DMS153 treated with DMSO at 0.1 percent for 48 hours (cell line): ENCODE data around the gene NTN3.

Experiments used
- DNase-seq: peaks from one replicate; lab custom pipeline; 2025; ENCODE audit not compliant: unreplicated experiment; lab: John Stamatoyannopoulos, UW

The NTN3 gene

DNA sequence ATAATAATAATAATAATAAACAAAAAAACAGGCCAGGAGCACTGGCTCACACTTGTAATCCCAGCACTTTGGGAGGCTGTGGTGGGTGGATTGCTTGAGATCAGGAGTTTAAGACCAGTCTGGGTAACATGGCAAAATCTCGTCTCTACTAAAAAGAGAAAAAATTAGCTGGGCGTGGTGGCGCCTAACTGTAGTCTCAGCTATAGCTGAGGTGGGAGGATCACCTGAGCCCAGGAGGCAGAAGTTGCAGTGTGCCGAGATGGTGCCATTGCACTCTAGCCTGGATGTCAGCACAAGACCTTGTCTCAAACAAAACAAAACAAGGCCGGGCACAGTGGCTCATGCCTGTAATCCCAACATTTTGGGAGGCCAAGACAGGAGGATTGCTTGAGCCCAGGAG, 23.9 kb downstream of the NTN3 start:
- DNase-seq: no peak

DNA sequence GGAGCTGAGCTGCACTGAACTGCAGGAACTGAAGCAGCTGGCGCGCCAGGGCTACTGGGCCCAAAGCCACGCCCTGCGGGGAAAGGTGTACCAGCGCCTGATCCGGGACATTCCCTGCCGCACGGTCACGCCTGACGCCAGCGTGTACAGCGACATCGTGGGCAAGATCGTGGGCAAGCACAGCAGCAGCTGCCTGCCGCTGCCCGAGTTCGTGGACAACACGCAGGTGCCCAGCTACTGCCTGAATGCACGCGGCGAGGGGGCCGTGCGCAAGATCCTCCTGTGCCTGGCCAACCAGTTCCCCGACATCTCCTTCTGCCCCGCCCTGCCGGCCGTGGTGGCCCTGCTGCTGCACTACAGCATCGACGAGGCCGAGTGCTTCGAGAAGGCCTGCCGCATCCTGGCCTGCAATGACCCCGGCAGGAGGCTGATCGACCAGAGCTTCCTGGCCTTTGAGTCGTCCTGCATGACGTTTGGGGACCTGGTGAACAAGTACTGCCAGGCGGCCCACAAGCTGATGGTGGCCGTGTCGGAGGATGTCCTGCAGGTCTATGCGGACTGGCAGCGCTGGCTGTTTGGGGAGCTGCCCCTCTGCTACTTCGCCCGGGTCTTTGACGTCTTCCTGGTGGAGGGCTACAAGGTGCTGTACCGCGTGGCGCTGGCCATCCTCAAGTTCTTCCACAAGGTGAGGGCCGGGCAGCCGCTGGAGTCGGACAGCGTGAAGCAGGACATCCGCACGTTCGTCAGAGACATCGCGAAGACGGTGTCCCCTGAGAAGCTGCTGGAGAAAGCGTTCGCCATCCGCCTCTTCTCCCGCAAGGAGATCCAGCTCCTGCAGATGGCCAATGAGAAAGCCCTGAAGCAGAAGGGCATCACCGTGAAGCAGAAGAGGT, 25.4 kb downstream of the NTN3 start:
- DNase-seq: no peak

DNA sequence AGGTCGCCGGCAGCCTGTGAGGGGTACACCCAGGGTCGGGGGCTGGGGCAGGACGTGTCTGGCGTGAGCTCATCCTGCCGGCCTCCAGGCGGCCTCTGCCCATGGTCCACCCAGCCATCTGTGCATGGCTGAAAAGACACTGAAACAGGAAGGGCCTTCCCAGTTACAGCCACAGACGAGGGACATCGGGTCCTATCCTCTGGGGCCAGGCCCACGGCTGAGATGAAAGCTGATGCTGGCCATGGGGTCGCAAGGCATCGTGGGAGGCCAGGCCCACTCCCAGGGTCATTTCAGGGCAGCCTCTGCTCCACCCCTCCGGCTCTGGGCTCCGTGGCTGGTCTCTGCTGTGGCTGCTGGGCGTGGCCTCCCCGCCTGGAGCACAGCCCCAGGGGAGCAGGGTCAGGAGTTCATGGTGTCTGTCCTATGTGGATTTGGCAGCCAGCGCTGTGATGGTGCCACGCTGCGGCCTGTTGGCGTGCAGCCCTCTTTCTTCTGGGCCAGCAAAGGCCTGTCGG, 26.1 kb downstream of the NTN3 start:
- no peak for DNase-seq

DNA sequence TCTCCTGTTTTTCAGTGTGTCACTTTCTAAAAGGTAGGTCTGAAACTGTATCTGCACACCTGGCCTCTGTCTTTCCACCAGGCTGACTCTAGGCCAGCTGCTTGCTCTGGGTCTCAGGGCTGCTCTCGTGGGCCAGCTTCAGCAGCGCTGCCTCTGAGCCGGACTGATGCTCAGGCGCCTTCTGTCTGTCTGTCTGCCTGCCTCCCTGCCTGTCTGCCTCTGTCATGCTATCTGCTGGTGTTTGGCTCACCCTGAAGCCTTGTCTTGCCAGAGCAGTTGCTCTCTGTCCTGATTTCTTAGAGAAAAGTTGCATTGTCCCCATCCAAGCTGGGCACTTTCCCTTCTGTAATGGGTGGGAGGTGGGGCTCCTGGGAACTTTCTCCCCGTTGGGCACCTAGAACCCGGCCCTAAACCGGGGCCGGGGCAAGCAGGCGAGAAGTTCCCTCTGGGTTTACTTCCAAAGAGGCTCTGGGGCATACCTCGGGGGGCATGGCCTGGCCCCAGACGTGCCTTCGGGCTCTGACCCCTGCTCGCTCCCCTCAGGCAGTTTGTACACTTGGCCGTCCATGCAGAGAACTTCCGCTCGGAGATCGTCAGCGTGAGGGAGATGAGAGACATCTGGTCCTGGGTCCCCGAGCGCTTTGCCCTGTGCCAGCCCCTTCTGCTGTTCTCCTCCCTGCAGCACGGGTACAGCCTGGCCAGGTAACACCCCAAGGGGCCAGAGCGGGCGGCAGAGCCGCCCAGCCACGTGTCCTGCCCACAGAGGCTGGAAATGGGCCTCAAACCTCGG, 26.8 kb downstream of the NTN3 start:
- no peak for DNase-seq

DNA sequence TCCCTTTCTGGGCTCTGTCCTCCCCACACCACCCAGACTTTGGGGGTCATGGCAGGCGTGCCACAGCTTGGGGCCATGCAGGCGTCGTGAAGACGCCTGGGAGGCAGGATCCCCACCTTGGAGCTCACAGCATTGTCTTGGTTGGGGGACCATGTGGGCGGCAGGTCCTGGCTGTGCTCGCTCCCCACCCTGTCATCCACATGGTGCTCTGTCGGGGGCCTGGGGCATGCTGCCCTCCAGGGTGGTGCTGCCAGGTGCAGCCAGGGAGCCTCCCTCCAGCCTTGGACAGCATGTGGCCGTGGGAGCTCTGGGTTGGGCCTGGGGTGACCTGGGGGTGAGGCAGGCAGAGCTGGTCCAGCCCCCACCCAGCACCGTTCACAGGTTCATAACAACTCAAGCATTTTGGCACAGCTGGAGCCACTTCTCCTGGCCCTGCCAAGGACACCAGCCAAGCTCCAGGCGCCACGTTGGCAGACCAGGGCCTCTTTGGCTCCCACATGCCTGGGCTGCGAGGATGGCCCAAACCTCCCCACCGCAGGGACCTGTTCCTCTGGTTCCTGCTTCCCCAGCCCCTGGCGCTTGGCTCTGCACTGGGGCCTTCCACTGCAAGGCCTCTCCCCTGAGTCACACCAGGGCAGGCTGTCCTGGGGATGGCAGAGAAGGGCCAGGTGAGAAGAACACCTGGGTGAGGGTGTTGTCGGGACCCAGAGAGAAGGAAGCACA, 27.6 kb downstream of the NTN3 start:
- DNase-seq: no peak

DNA sequence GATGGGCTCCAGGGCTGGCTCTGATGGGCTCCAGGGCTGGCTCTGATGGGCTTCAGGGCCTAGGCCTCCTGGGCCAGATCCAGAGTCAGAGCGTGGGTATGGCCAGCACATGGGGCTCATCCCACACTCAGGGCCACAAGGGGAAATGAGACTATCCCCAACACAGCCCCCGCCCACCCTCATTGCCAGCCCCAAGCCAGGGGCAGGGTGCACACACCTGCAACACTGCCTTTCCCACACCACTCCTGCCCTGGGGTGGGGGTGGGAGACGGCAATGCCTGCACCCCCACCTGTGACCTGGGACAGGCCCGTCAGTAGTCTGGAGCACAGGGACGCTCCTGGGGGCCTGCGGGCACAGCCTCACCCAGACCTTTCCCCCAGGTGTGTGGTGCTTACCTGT, 28.4 kb downstream of the NTN3 start:
- no peak for DNase-seq

DNA sequence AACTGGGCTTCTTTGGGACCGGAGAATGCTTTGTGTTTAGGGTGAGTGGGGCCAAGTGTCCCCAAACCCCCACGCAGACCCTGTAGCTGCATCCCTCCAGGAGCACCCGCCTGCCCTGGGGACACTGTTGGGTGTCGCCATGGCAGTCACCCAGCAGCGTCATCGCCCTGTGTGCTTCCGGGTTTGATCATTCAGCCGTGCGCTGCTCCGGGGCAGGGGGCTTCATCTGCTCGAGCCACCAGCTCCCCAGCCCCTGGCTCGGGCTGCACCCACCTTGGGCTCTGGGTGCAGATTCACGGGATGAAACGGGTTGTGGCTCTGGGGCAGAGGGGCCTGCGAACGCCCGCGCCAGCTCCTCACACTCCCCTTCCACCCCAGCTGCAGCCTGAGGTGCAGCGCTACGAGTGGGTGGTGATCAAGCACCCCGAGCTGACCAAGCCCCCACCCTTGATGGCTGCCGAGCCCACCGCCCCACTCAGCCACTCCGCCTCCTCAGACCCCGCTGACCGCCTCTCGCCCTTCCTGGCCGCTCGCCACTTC, 28.9 kb downstream of the NTN3 start:
- DNase-seq: no peak

DNA sequence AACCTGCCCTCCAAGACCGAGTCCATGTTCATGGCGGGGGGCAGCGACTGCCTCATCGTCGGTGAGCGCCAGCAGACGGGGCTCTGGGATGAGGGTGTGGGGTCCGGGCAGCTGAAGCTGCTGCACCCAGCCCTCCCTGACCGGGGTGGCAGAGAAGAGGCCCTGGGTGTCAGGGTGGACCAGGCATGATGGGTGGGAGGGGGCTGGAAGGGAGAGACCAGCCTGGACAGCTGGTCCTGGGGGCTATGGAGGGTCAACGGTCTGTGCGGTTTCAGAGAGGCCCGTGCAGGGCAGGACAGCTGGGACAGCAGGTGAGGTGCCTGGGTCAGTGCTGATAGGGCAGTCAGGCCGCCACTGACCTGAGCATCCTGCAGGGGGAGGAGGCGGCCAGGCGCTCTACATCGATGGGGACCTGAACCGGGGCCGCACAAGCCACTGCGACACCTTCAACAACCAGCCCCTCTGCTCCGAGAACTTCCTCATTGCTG, 29.4 kb downstream of the NTN3 start:
- no peak for DNase-seq

DNA sequence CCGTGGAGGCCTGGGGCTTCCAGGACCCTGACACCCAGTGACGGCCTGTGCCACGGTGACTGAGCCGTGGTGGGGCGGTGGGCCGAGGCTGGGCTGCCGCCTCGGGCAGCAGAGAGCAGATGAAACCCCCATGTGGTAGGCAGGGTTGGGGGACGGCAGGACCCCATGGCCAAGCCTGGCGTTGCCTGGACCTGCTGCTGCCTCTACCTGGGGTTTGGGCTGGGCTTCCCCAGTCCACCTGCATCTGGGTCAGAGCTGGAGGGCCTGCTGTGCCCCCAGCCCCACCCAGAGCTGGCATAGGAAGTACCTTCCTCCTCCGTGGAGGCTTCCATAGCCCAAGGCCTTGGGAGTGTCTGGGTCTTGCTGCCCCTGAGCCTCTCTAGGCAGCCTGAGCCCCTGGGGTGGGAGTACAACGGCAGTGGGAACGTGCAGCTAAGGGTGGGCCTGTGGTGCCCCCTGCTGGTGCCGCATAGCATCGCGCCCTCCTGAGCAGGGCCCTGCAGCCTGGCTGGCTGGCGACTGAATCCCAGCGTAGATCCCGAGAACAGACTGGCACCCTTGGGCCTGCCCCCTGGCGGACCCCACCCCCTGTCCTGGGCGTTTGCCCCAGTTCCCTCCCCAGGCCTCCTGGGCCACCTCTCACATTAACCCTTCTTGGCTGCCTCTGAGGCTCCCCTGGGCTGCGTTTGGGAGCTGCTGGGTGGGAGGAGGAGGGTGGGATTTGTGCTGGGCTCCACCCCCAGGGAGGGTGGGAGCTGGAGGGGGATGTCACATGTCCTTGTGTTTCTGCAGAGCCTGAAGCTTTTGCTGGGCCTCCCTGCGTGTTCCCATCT, 30.0 kb downstream of the NTN3 start:
- DNase-seq: peak; percentile 33

DNA sequence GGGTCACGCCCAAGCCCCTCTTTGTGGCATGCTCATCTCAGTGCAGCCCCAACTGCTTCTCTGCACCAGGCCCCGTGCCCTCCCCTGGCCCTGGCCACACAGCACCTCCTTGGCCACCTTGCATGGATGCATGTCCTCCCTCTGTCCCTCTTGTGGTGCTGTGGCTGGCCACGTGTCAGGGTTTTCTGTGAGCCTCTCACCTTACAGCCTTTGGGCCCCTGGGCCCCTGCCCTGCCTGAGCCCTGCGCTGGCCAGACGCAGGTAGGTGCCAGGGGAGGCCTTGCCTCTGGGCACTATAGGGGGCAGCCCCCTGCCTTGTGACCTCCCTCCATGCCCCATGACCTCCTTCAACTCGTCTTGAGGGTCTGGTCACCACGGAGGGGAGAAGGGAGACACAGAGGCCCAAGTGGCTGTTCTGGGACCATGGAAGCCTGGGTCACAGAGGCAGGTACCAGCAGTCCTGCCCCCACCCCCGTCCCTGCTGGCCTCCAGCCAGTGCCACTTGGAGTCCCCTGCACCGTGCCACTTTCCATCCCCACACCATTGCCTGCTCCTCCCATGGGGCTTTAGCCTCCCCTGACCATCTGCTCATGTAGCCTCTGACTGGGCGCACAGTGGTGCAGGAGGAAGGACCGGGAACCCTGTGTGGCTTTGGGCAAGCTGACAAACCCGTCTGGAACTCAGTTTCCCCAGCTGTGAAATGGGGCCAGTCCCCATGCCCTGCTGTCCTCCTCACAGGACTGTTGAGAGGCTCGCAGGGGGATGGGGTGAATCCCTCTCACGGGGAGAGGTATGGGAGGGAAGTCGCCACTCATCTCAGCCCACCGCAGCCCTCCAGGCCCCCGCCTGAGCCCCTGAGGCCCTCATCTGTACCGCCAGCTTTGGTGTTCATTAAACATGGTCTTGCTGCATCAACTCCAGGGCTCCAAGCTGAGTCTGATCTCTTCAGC, 31.1 kb downstream of the NTN3 start:
- no peak for DNase-seq

DNA sequence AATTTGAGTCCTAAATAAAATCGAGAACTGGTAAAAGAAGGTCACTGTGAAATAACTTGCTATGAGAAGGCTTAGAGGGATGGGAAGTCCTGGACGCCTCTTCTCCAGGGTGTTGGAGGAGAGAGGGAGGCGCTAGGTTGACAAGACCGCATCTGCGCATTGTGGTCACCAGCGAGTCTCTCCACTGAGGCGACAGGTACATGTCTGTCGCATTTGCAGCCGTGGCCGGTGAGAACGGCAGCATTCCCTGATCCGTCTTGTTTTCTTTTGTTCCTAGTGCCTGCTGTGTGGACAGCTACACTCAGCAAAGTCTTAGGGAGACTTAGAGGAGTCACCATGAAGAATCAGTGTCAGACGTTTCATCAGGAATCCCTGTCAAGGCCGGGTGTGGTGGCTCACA, 34.6 kb downstream of the NTN3 start:
- DNase-seq: no peak

DNA sequence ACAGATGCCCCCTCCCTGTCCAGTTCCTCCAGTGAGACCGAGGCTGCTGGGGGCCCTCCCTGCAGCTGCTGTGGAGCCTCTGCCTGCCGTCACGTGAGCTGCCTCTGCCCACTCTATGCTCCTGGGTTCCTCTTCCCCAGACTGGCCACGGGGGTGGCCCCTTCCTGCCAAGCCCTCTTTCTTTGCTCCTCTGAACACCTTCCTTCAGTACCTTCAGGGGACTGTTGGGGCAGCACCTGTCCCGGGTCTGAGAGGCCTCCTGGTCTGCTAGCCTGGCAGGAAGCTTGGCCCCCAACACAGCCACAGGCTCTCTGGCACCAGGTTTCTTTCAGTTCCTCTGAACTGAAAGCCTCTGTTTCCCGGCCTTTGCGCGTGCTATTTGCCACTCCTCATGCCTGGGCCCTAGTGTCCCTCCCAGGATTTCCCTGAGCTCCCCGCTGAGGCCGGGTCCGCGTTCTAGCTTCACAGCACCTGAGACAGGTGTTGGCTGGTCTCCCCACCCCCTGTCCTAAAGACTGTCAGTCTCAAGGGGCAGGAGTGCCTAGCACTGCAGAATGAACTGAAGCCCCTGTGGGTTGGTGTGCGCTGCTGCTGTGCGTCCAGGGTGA, 36.1 kb downstream of the NTN3 start:
- DNase-seq: no peak

DNA sequence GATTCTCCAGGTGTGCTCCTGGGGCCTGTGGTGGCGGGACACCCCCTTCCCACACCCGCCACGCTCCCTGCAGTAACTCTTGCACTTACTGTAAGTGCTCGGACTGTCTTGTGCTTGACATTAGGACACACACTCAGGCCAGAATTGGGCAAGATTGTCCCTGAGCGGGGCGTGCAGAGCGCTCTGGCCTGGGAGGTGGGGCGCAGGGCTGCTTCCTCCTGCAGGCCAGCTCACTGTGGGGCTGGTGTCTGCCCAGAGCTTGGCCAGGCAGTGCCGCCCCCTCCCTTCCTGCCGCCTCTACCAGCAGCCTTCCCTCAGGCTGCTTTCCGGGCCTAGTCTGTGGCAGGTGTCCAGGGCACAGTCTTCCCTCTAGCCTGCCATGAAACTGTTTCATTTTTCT, 36.6 kb downstream of the NTN3 start:
- no peak for DNase-seq

DNA sequence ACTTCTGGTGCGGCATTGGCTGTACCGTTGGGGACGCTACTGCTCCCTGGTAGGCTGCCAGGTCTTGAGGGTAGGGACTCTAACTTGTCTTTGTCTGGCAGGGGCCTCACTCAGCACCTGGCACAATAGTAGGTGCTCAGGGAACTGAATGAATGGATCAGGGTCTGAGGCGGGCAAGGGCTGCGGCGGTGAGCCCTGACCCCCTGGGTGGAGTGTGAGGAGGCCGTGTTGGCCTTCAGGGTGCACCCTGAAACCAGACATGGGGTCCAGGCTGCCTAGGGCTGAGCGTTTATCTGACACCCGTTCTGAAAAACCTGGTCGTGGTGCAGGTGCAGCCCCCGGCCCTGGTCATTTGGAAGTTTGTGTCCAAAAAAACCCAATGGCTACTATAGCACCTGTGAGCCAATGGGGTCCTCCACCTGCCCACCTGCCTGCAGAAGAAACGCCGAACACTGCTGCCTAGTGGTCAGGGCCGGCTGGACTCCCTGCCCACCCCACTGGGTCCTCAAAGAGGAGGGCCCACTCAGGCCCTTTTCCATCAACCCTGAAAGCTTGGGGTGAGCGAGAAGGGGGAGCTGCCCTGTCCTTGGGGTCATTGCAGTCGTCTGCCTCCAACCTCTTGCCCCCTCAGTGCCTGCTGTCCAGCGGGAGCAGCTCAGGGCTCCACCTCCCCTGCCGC, 37.8 kb downstream of the NTN3 start:
- no peak for DNase-seq

DNA sequence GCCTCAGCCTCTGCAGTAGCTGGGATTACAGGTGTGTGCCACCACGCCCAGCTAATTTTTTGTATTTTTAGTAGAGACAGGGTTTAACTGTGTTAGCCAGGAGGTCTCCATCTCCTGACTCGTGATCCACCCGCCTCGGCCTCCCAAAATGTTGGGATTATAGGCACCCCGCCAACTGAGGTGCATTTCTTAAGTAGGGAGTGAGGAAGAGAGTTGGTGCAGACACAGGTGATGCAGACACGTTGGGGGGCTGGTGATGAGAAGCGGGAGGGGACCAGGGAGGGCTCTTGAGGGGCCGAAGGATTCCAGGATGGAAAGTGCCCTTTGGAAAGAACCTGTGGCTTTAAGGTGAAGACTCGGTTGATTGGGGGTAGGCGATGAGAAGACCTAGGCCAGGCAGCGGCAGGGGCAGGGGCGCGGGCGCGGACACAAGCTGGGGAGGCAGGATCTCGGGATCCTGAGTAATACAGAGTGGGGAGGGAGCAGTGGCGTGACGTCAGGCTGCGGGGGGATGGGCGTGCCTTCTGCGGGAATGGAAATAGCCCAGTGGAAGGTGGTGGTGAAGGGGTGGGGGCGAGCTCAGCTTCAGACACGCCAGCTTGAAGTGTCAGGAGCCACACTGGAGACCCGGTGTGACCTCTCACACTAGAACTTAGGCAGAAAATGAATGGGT, 40.2 kb downstream of the NTN3 start:
- DNase-seq: no peak

DNA sequence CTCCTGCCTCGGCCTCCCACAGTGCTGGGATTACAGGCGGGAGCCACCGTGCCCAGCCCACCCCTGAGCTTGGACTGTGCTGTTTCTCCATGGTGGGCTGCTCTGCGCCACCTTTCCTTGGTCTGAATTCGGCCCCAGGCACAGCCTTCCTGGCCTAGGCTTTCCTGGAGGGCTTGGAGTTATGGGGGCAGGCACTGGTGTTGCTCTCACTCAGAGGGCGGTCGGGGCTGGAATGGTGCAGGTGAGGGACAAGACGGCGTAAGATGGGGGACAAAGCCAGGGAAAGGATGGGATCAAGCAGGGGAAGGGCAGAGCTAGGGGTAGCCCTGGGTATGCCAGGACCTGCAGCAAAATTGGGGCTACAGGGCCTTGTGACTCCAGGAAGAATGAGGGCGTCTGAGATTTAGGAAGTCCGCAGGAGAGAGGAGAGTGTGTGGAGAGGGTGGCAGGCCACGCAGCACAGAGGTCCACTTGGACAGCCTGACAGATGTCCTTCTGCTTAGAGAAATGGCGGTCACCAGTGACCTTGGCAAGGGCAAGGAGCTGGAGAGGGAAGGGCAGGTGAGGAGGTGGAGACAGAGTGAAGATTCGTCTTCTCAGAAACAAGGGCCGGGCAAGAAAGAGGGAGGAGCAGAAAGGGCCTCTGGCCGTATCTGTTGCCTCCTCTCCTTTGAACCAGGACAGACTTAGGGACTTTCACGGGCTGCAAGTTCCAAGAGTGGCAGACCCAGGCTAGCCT, 41.1 kb downstream of the NTN3 start:
- no peak for DNase-seq
